ENCODE results near the gene AFF3. TPM values are rescaled to one million over a fixed set of nuclear protein-coding genes. Genes with fewer than 3 reads are reported as not detected.

AFF3 gene
- total RNA-seq, 1 donor from 2014 or later: 8.0 TPM

DNA sequence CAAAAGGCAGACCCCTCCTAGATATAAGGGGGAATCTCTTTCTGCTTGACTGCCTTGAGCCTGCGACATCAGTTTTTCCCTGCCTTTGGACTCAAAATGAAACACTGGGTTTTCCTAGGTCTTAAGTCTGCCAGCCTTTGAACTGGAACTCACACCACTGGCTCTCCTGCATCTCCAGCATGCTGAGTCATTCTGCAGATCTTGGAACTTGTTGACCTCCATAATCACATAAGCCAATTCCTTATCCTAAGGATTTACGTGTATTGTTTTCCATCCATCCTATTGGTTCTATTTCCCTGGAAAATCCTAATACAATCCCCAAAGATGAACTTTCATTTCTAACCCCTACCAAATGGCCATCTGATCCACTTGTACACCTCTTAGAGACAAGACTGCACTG, 88.0 kb downstream of the AFF3 start:
- intact Hi-C loops (cut with micrococcal nuclease): no loop called here

DNA sequence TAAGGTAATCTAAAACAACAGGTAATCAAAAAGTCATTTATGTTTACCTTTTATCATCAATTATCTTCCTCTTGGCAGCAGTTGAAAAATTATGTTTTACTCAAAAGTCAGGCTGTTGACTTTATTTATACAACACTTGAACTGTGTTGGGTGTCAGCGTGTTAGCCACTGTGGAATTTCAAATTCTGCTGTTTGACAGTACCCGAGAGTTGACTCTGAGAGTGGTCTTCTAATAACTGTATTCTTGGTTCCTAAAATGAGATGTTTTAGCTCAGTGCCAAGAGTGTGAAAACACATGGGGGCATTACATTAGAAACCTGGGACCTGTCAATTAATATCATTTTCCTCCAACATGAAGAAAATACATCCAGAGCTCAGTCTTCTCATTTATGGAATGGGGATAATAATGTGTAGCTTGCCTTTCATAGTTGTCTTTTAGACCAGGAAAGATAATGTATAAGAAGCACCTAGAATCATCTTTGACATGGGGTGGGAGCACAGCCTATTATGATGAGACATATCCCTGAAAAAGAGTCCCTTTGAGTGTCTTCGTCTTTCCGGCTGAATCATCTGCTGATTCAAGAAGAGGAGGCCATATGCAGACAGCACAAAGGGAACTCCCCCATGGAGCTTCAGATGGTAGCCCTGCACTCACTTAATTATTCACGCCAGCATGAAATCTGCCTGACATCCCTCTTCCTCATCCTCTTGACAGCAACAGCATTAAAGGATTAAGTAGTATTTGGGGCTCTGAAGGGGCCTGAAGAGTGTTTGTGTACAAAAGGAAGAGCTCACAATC, 89.1 kb downstream of the AFF3 start:
- Histone ChIP-seq H3K9me3 (replicated peaks) (no peaks in the 10 kb centered on the region), H3K27ac (replicated peaks) (no peak overlapping the region), H3K4me1 (peaks cover 5% of the 10 kb centered on the region), H3K36me3 (no peaks in the 10 kb centered on the region), H3K4me3 (no peak overlapping the region), H3K27me3 (ENCODE audit: low read depth) (no peaks in the 10 kb centered on the region)
- intact Hi-C loops (cut with micrococcal nuclease): no loop called here
- TF ChIP-seq, protein P1, sequence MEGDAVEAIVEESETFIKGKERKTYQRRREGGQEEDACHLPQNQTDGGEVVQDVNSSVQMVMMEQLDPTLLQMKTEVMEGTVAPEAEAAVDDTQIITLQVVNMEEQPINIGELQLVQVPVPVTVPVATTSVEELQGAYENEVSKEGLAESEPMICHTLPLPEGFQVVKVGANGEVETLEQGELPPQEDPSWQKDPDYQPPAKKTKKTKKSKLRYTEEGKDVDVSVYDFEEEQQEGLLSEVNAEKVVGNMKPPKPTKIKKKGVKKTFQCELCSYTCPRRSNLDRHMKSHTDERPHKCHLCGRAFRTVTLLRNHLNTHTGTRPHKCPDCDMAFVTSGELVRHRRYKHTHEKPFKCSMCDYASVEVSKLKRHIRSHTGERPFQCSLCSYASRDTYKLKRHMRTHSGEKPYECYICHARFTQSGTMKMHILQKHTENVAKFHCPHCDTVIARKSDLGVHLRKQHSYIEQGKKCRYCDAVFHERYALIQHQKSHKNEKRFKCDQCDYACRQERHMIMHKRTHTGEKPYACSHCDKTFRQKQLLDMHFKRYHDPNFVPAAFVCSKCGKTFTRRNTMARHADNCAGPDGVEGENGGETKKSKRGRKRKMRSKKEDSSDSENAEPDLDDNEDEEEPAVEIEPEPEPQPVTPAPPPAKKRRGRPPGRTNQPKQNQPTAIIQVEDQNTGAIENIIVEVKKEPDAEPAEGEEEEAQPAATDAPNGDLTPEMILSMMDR (IDR thresholded peaks at IDR 0.05; ENCODE audit: borderline replicate concordance): no peak
- DNase-seq: no peak

More for the DNA sequence above, 88.0 kb downstream of the AFF3 start:
- Histone ChIP-seq H3K9me3 (replicated peaks) (no peaks in the 10 kb centered on the region), H3K4me1 (peaks cover 5% of the 10 kb centered on the region), H3K27ac (replicated peaks) (no peak overlapping the region), H3K27me3 (ENCODE audit: low read depth) (no peaks in the 10 kb centered on the region), H3K4me3 (no peak overlapping the region), H3K36me3 (no peaks in the 10 kb centered on the region)
- TF ChIP-seq, protein P1 (IDR thresholded peaks at IDR 0.05; ENCODE audit: borderline replicate concordance): no peak
- DNase-seq: no peak

DNA sequence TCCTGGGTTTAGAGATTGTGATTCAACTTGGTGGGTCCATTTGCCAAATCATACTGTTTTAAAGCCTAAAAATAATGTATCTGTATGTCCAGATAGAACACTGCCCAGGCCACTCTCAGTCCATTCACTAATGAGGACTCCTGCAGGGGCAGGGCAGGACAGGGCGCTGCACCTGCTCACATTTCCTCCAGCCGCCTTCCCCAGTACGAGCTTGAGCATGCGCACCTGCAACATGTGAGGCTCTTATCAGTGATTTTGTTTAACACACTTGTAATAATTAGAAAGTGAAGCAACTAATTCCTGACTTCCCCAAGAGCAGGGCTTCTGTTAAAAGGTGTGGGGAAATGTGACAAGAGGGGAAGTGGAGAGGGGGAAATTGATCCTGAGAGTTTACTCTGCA, 89.7 kb downstream of the AFF3 start:
- Histone ChIP-seq H3K27me3 (ENCODE audit: low read depth) (no peaks in the 10 kb centered on the region), H3K4me1 (peaks cover 1% of the 10 kb centered on the region), H3K9me3 (replicated peaks) (no peaks in the 10 kb centered on the region), H3K27ac (replicated peaks) (no peak overlapping the region), H3K4me3 (no peak overlapping the region), H3K36me3 (no peaks in the 10 kb centered on the region)
- intact Hi-C loops (cut with micrococcal nuclease): no loop called here
- TF ChIP-seq, protein P1 (IDR thresholded peaks at IDR 0.05; ENCODE audit: borderline replicate concordance): no peak
- DNase-seq: no peak

DNA sequence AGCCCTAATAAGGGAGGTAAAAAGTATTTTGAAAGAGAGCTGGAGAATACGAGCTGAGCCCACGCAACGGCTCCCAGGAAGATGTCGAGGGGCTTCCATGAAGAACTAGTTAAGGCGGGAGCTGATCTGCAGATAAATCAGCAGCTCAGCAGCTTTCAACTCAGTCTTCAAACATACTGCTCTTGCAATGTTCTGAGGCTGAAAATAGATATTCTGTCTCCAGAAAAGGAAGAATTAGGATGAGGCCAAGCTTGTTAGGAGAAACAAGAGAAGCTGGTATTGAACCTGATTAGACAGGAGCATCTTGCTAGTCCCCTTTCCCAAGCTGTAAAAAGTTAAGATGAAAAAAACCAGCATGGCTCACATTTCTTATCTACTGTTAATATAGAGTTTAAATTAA, 91.1 kb downstream of the AFF3 start:
- Histone ChIP-seq H3K4me3 (no peak overlapping the region), H3K4me1 (no peaks in the 10 kb centered on the region), H3K36me3 (no peaks in the 10 kb centered on the region), H3K9me3 (replicated peaks) (no peaks in the 10 kb centered on the region), H3K27me3 (ENCODE audit: low read depth) (no peaks in the 10 kb centered on the region), H3K27ac (replicated peaks) (no peak overlapping the region)
- TF ChIP-seq, protein P1 (IDR thresholded peaks at IDR 0.05; ENCODE audit: borderline replicate concordance): no peak
- no peak for DNase-seq
- intact Hi-C loops (cut with micrococcal nuclease): no loop called here

DNA sequence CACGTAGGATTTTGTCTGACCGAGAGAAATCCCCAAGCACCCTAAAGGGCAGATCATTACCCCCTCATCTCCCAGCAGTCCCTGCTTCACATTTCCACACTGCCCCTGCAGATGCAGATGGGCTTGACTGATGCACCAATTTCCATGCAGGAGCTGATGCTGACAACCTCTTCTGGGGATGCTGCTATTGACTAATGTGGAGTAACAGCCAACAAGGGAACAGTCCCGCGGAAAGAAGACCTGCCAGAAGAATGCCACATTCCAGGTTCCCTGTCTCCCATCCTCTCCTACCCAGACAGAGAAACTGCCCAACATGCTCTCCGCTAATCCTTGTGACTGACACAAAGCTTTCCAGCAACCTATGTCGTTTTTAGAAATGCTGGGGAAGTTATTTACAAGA, 91.7 kb downstream of the AFF3 start:
- Histone ChIP-seq H3K27me3 (ENCODE audit: low read depth) (no peaks in the 10 kb centered on the region), H3K4me1 (no peaks in the 10 kb centered on the region), H3K27ac (replicated peaks) (no peak overlapping the region), H3K9me3 (replicated peaks) (no peaks in the 10 kb centered on the region), H3K4me3 (no peak overlapping the region), H3K36me3 (no peaks in the 10 kb centered on the region)
- DNase-seq: no peak
- TF ChIP-seq, protein P1 (IDR thresholded peaks at IDR 0.05; ENCODE audit: borderline replicate concordance): no peak
- intact Hi-C loops (cut with micrococcal nuclease): no loop called here

All from left ventricle myocardium inferior (tissue), 1 donor.